Nephron progenitor cell (in vitro differentiated cells): ENCODE measurements around the gene FRMD7.

Experiments
- DNase-seq: peaks from one replicate; pipeline ENCODE4 v3.0.0; 2021
- H3K27ac Mint-ChIP-seq: 2 replicates; pipeline ENCODE4 v1.8.0; 2021; ENCODE audit warnings: mild to moderate bottlenecking, moderate library complexity, mixed read lengths
- H3K27me3 Mint-ChIP-seq: 2 replicates; pipeline ENCODE4 v1.8.0; 2021; ENCODE audit warnings: mild to moderate bottlenecking, low read depth, mixed read lengths; ENCODE audit not compliant: poor library complexity
- H3K36me3 Mint-ChIP-seq: 2 replicates; pipeline ENCODE4 v1.8.0; 2021; ENCODE audit warnings: low read depth, mixed read lengths
- H3K4me1 Mint-ChIP-seq: 2 replicates; pipeline ENCODE4 v1.8.0; 2021; ENCODE audit warnings: mixed read lengths
- H3K4me3 Mint-ChIP-seq: 2 replicates; pipeline ENCODE4 v1.8.0; 2021; ENCODE audit warnings: mild to moderate bottlenecking, moderate library complexity, mixed read lengths
- H3K9me3 Mint-ChIP-seq: 2 replicates; pipeline ENCODE4 v1.8.0; 2021; ENCODE audit warnings: mild to moderate bottlenecking, moderate library complexity, mixed read lengths
- TF ChIP-seq, protein P1 (sequence below): fragments of 200-600 bp; sonication (generic); IDR thresholded peaks from 2 replicates; pipeline ENCODE4 v1.5.0; 2021; ENCODE audit warnings: antibody characterized with exemption

FRMD7 gene

GRCh38 chrX:132043977-132044376 is 83.8 kb downstream of the FRMD7 start:
- no peak overlapping the region for H3K27ac Mint-ChIP-seq
- no peaks in the 10 kb centered on the region for H3K36me3 Mint-ChIP-seq
- no peaks in the 10 kb centered on the region for H3K9me3 Mint-ChIP-seq
- H3K4me1 Mint-ChIP-seq, result peaks cover 38% of the 10 kb centered on the region
- TF ChIP-seq, protein P1, sequence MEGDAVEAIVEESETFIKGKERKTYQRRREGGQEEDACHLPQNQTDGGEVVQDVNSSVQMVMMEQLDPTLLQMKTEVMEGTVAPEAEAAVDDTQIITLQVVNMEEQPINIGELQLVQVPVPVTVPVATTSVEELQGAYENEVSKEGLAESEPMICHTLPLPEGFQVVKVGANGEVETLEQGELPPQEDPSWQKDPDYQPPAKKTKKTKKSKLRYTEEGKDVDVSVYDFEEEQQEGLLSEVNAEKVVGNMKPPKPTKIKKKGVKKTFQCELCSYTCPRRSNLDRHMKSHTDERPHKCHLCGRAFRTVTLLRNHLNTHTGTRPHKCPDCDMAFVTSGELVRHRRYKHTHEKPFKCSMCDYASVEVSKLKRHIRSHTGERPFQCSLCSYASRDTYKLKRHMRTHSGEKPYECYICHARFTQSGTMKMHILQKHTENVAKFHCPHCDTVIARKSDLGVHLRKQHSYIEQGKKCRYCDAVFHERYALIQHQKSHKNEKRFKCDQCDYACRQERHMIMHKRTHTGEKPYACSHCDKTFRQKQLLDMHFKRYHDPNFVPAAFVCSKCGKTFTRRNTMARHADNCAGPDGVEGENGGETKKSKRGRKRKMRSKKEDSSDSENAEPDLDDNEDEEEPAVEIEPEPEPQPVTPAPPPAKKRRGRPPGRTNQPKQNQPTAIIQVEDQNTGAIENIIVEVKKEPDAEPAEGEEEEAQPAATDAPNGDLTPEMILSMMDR, result no peak
- no peak for DNase-seq
- H3K4me3 Mint-ChIP-seq, result no peak overlapping the region
- no peaks in the 10 kb centered on the region for H3K27me3 Mint-ChIP-seq

DNA sequence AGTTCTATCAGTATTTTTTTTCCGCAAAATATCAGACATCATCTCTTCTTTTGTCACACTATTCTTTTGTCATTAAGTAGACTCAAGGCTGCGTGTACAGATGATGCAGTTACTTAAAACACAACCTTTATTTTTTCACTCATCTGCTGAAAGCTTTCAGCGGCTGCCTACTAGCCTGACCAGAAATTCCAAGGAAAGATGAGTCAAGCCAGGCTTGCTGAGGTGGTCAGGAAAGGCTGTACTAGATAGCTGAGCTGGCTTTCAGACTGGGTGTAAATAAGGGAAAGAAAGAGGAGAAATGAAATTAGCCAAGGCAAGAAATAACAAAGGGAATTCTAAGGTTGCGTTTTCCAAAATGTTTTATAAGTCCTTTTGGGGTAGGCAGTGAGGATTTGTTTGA is 86.8 kb downstream of the FRMD7 start:
- Mint-ChIP-seq H3K4me1 (peaks cover 63% of the 10 kb centered on the region), H3K27me3 (no peaks in the 10 kb centered on the region), H3K27ac (peak overlapping the region; percentile 6), H3K4me3 (no peak overlapping the region), H3K36me3 (no peaks in the 10 kb centered on the region), H3K9me3 (no peaks in the 10 kb centered on the region)
- TF ChIP-seq, protein P1, result no peak
- no peak for DNase-seq

DNA sequence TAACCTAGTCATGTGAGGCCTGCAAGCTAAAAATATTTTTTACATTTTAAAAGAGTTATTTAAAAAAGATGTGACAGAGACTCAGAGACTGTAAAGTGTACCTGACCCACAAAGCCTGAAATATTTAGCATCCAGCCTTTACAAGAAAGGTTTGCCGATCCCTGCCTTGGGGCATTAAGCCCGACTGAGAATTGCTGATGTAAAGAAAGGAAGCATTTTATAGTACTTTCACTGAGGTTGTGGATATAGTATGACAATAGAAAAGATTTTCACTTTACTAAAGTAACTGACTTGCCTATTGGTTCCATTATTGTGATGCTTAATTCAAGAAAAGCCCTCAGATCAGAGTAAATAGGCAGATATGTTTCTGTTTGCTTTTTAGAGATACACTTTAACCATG is 87.8 kb downstream of the FRMD7 start:
- Mint-ChIP-seq H3K4me1 (peaks cover 58% of the 10 kb centered on the region), H3K4me3 (no peak overlapping the region), H3K27ac (no peak overlapping the region), H3K36me3 (peaks cover 8% of the 10 kb centered on the region), H3K27me3 (no peaks in the 10 kb centered on the region), H3K9me3 (no peaks in the 10 kb centered on the region)
- TF ChIP-seq, protein P1, result no peak
- no peak for DNase-seq

- DNase-seq, result no peak
- H3K4me1 Mint-ChIP-seq, result peaks cover 72% of the 10 kb centered on the region
- no peaks in the 10 kb centered on the region for H3K9me3 Mint-ChIP-seq
- TF ChIP-seq, protein P1, result no peak
- H3K27me3 Mint-ChIP-seq, result peaks cover 2% of the 10 kb centered on the region
- no peak overlapping the region for H3K4me3 Mint-ChIP-seq
- H3K36me3 Mint-ChIP-seq, result peaks cover 23% of the 10 kb centered on the region
- peak overlapping the region; percentile 94 for H3K27ac Mint-ChIP-seq
Measured at GRCh38 chrX:132037479-132037993, 90.3 kb downstream of the FRMD7 start.

DNA sequence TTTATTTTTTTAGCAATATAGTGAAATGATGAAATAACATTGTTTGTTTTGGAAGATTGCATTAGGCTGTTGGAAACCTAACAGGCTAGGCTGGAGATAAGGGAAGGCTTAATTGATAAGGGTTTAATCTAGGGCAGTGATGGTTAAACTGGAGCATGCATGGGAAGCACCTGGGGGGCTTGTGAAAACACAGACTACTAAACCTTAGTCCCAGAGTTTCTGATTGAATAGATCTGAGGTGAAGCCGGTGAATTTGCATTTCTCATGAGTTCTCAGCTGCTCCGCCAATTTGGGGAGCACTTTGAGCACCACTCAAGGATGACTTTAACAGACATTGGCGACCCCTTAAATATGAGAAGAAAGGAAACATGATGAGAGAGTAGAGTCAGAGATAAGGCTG is 93.2 kb downstream of the FRMD7 start:
- H3K4me1 Mint-ChIP-seq, result peaks cover 74% of the 10 kb centered on the region
- H3K27me3 Mint-ChIP-seq, result peaks cover 2% of the 10 kb centered on the region
- H3K9me3 Mint-ChIP-seq, result no peaks in the 10 kb centered on the region
- TF ChIP-seq, protein P1, result no peak
- no peak overlapping the region for H3K4me3 Mint-ChIP-seq
- H3K36me3 Mint-ChIP-seq, result peaks cover 34% of the 10 kb centered on the region
- no peak for DNase-seq
- H3K27ac Mint-ChIP-seq, result no peak overlapping the region

- Mint-ChIP-seq H3K4me1 (peaks cover 74% of the 10 kb centered on the region), H3K27ac (peak overlapping the region; percentile 60), H3K27me3 (peaks cover 2% of the 10 kb centered on the region), H3K36me3 (peaks cover 49% of the 10 kb centered on the region), H3K9me3 (no peaks in the 10 kb centered on the region), H3K4me3 (no peak overlapping the region)
- TF ChIP-seq, protein P1, result no peak
- no peak for DNase-seq
Measured at GRCh38 chrX:132033166-132033565, 94.7 kb downstream of the FRMD7 start.
